Neural progenitor cell (in vitro differentiated cells): ENCODE data around the gene GRM3. TPM values are rescaled to one million over a fixed set of nuclear protein-coding genes. Genes with fewer than 3 reads are reported as not detected.

ENCODE experiments used
- DNase-seq: peaks from one replicate; pipeline ENCODE4 v3.0.0-alpha.2; 2016; ENCODE audit warnings: low spot score
- H2AFZ ChIP-seq: fragments of 200-600 bp; sonication (generic); replicated peaks from 2 replicates; pipeline ENCODE4 v1.6.1; 2016; ENCODE audit warnings: antibody characterized with exemption
- H3F3A ChIP-seq: fragments of 200-600 bp; sonication (generic); 2 replicates; pipeline ENCODE4 v1.6.1; 2016; ENCODE audit warnings: antibody characterized with exemption, low read depth
- H3K27ac ChIP-seq: fragments of 200-600 bp; sonication (generic); 2 replicates; pipeline ENCODE4 v1.5.1; 2016; ENCODE audit warnings: mild to moderate bottlenecking
- H3K27me3 ChIP-seq: fragments of 200-600 bp; sonication (generic); 2 replicates; pipeline ENCODE4 v1.6.1; 2016; ENCODE audit warnings: mild to moderate bottlenecking, moderate library complexity
- H3K36me3 ChIP-seq: fragments of 200-600 bp; sonication (generic); 2 replicates; pipeline ENCODE4 v1.5.1; 2016
- H3K4me1 ChIP-seq: fragments of 200-600 bp; sonication (generic); 2 replicates; pipeline ENCODE4 v1.6.1; 2016; ENCODE audit warnings: mixed run types
- H3K4me2 ChIP-seq: fragments of 200-600 bp; sonication (generic); 2 replicates; pipeline ENCODE4 v1.6.1; 2016
- H3K4me3 ChIP-seq: fragments of 200-600 bp; sonication (generic); 2 replicates; pipeline ENCODE4 v1.5.1; 2016
- H3K79me2 ChIP-seq: fragments of 200-600 bp; sonication (generic); 2 replicates; pipeline ENCODE4 v1.6.1; 2016; ENCODE audit warnings: low read depth
- H3K9ac ChIP-seq: fragments of 200-600 bp; sonication (generic); 2 replicates; pipeline ENCODE4 v1.6.1; 2016
- H3K9me3 ChIP-seq: fragments of 200-600 bp; sonication (generic); 2 replicates; pipeline ENCODE4 v1.5.1; 2016; ENCODE audit warnings: low read depth
- H4K20me1 ChIP-seq: fragments of 200-600 bp; sonication (generic); 2 replicates; pipeline ENCODE4 v1.6.1; 2016; ENCODE audit warnings: low read depth
- H3K27ac Mint-ChIP-seq: 3 replicates; pipeline ENCODE4 v1.8.0; 2021; ENCODE audit warnings: mixed read lengths
- H3K27me3 Mint-ChIP-seq: 2 replicates; pipeline ENCODE4 v1.8.0; 2022; ENCODE audit warnings: low read depth, mild to moderate bottlenecking, inconsistent platforms, moderate library complexity, mixed read lengths; ENCODE audit not compliant: insufficient read depth
- H3K36me3 Mint-ChIP-seq: 3 replicates; pipeline ENCODE4 v1.8.0; 2021; ENCODE audit warnings: mixed read lengths
- H3K4me1 Mint-ChIP-seq: 3 replicates; pipeline ENCODE4 v1.8.0; 2021; ENCODE audit warnings: mixed read lengths
- H3K4me3 Mint-ChIP-seq: 3 replicates; pipeline ENCODE4 v1.8.0; 2021; ENCODE audit warnings: mild to moderate bottlenecking, moderate library complexity, mixed read lengths
- H3K9me3 Mint-ChIP-seq: 3 replicates; pipeline ENCODE4 v1.8.0; 2020; ENCODE audit warnings: mixed read lengths
- EZH2 ChIP-seq: fragments of 200-600 bp; sonication (generic); IDR thresholded peaks from 2 replicates; pipeline ENCODE4 v1.6.1; 2017; ENCODE audit warnings: antibody characterized with exemption, mild to moderate bottlenecking, moderate library complexity
- EZH2phosphoT487 ChIP-seq: fragments of 200-600 bp; sonication (generic); IDR thresholded peaks from 2 replicates; pipeline ENCODE4 v1.6.1; 2017; ENCODE audit warnings: antibody characterized with exemption
- total RNA-seq: library from RNA; depleted of rRNA; stranded (reverse); fragments of >200 nt; gene quantifications from 2 replicates; pipeline ENCODE4 v1.2.3, GENCODE V29; 2015; ENCODE audit warnings: low replicate concordance
- TF ChIP-seq, protein P1 (sequence below): fragments of 200-600 bp; sonication (generic); IDR thresholded peaks from 2 replicates; pipeline ENCODE4 v1.5.1; 2017; ENCODE audit warnings: antibody characterized with exemption, mild to moderate bottlenecking

GRM3 gene
- total RNA-seq, 1 donor from 2014 or later = 22.2 TPM

DNA sequence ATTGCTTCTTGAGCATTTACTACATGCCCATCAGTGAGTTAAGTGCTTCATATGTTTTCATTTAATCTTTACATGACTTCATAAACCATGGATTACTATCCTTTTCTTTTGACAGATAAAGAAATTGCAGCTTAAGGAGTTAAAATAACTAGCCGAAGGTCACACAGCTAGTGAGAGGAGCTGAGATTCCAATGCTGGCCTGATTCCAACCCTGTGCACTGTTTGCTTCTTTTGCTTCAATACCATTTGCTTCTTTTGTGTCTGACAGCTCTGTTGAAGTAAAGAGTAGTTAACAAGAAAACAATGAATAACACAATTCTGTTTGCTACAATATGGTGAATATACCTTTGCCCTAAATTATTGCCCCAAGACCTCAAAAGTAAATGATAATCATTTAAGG is 132.4 kb downstream of the GRM3 start:
- Mint-ChIP-seq H3K36me3 (peaks cover 3% of the 10 kb centered on the region), H3K4me3 (no peak overlapping the region), H3K27me3 (no peaks in the 10 kb centered on the region), H3K4me1 (no peaks in the 10 kb centered on the region), H3K9me3 (no peaks in the 10 kb centered on the region), H3K27ac (no peak overlapping the region)
- Histone ChIP-seq H3K4me2 (no peak overlapping the region), H3K4me3 (no peak overlapping the region), H3K36me3 (no peaks in the 10 kb centered on the region), H3K9ac (no peak overlapping the region), H3K79me2 (no peaks in the 10 kb centered on the region), H3K9me3 (no peaks in the 10 kb centered on the region), H3K27me3 (no peaks in the 10 kb centered on the region), H3F3A (no peaks in the 10 kb centered on the region), H3K4me1 (no peaks in the 10 kb centered on the region), H2AFZ (no peak overlapping the region), H4K20me1 (no peaks in the 10 kb centered on the region), H3K27ac (no peak overlapping the region)
- DNase-seq = no peak
- TF ChIP-seq EZH2phosphoT487 = no peak
- TF ChIP-seq, protein P1, sequence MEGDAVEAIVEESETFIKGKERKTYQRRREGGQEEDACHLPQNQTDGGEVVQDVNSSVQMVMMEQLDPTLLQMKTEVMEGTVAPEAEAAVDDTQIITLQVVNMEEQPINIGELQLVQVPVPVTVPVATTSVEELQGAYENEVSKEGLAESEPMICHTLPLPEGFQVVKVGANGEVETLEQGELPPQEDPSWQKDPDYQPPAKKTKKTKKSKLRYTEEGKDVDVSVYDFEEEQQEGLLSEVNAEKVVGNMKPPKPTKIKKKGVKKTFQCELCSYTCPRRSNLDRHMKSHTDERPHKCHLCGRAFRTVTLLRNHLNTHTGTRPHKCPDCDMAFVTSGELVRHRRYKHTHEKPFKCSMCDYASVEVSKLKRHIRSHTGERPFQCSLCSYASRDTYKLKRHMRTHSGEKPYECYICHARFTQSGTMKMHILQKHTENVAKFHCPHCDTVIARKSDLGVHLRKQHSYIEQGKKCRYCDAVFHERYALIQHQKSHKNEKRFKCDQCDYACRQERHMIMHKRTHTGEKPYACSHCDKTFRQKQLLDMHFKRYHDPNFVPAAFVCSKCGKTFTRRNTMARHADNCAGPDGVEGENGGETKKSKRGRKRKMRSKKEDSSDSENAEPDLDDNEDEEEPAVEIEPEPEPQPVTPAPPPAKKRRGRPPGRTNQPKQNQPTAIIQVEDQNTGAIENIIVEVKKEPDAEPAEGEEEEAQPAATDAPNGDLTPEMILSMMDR = no peak
- TF ChIP-seq EZH2 = no peak

- Histone ChIP-seq H4K20me1 (no peaks in the 10 kb centered on the region), H3K9me3 (no peaks in the 10 kb centered on the region), H3K36me3 (no peaks in the 10 kb centered on the region), H3K4me1 (no peaks in the 10 kb centered on the region), H3F3A (no peaks in the 10 kb centered on the region), H2AFZ (no peak overlapping the region), H3K9ac (no peak overlapping the region), H3K4me3 (no peak overlapping the region), H3K4me2 (no peak overlapping the region), H3K27ac (no peak overlapping the region), H3K27me3 (no peaks in the 10 kb centered on the region), H3K79me2 (no peaks in the 10 kb centered on the region)
- H3K4me3 Mint-ChIP-seq = no peak overlapping the region
- no peak for DNase-seq
- no peaks in the 10 kb centered on the region for H3K9me3 Mint-ChIP-seq
- H3K27me3 Mint-ChIP-seq = no peaks in the 10 kb centered on the region
- peaks cover under 1% of the 10 kb centered on the region for H3K36me3 Mint-ChIP-seq
- no peaks in the 10 kb centered on the region for H3K4me1 Mint-ChIP-seq
- TF ChIP-seq, protein P1 = no peak
- TF ChIP-seq EZH2 (no peak), EZH2phosphoT487 (no peak)
- no peak overlapping the region for H3K27ac Mint-ChIP-seq
Observed at GRCh38 chr7:86778271-86778670, 134.6 kb downstream of the GRM3 start.

DNA sequence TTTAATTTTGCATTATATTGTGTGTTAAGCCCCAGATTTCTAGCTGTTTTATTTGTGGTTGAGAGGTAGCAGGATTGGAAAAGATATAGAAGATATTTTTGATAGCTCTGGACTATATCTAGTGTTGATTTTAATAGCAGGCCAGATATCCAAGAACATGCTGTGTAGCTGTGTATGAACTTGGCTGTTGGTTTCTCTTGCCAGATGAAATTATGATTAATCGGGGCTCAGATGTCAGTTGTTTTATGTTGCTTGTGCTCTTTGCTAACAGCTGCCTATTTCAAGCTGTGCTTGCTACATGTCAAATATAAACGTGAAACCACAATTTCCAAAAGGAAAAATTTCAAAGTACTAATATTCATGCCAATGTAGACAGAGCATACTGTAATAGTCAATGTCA is 141.1 kb downstream of the GRM3 start:
- H3F3A ChIP-seq = no peaks in the 10 kb centered on the region
- H3K27ac Mint-ChIP-seq = no peak overlapping the region
- H3K36me3 Mint-ChIP-seq = peaks cover 10% of the 10 kb centered on the region
- no peak for DNase-seq
- H3K4me1 ChIP-seq = peaks cover 6% of the 10 kb centered on the region
- H3K27me3 ChIP-seq = no peaks in the 10 kb centered on the region
- no peaks in the 10 kb centered on the region for H4K20me1 ChIP-seq
- H3K79me2 ChIP-seq = no peaks in the 10 kb centered on the region
- no peaks in the 10 kb centered on the region for H3K27me3 Mint-ChIP-seq
- TF ChIP-seq EZH2phosphoT487 (no peak), EZH2 (no peak)
- TF ChIP-seq, protein P1 = no peak
- H2AFZ ChIP-seq = no peak overlapping the region
- H3K9ac ChIP-seq = no peak overlapping the region
- peaks cover 5% of the 10 kb centered on the region for H3K4me1 Mint-ChIP-seq
- no peaks in the 10 kb centered on the region for H3K36me3 ChIP-seq
- no peak overlapping the region for H3K4me3 Mint-ChIP-seq
- no peak overlapping the region for H3K4me3 ChIP-seq
- H3K4me2 ChIP-seq = no peak overlapping the region
- H3K9me3 ChIP-seq = no peaks in the 10 kb centered on the region
- no peaks in the 10 kb centered on the region for H3K9me3 Mint-ChIP-seq
- no peak overlapping the region for H3K27ac ChIP-seq

- Histone ChIP-seq H3K27ac (no peak overlapping the region), H3F3A (no peaks in the 10 kb centered on the region), H3K27me3 (no peaks in the 10 kb centered on the region), H3K36me3 (no peaks in the 10 kb centered on the region), H3K4me3 (no peak overlapping the region), H4K20me1 (no peaks in the 10 kb centered on the region), H3K4me2 (no peak overlapping the region), H3K9ac (no peak overlapping the region), H2AFZ (no peak overlapping the region), H3K79me2 (no peaks in the 10 kb centered on the region), H3K9me3 (no peaks in the 10 kb centered on the region), H3K4me1 (peaks cover 6% of the 10 kb centered on the region)
- Mint-ChIP-seq H3K27ac (no peak overlapping the region), H3K36me3 (peaks cover 10% of the 10 kb centered on the region), H3K4me1 (peaks cover 5% of the 10 kb centered on the region), H3K9me3 (no peaks in the 10 kb centered on the region), H3K4me3 (no peak overlapping the region), H3K27me3 (no peaks in the 10 kb centered on the region)
- TF ChIP-seq EZH2 (no peak), EZH2phosphoT487 (no peak)
- TF ChIP-seq, protein P1 = no peak
- DNase-seq = no peak
Observed at GRCh38 chr7:86785641-86786040, 141.9 kb downstream of the GRM3 start.
